Activated T-helper 2 cell treated with anti-CD3 and anti-CD28 coated beads, Interferon-gamma antibody, Interleukin-2, Interleukin-4, amounts not matched to agents 10 μg/mL and 5 μg/mL and 100 μg/mL, durations not matched to agents 14 hours and 24 hours and 36 hours (primary cell): ENCODE results near the gene NFE2. TPM values are rescaled to one million over a fixed set of nuclear protein-coding genes. Genes with fewer than 3 reads are reported as not detected.
"Not testable (repeated sequence)": the region's sequence is repeated elsewhere in the genome, so short reads cannot be mapped to it uniquely, and the experiment has no call there.

ENCODE experiments used
- DNase-seq: peaks from one replicate; pipeline ENCODE4 v3.0.0; 2021; ENCODE audit warnings: low spot score
- H3K27ac Mint-ChIP-seq: one replicate; pipeline ENCODE4 v1.8.0; 2021; ENCODE audit warnings: mixed read lengths
- H3K27me3 Mint-ChIP-seq: one replicate; pipeline ENCODE4 v1.8.0; 2021; ENCODE audit warnings: low read depth, mixed read lengths
- H3K36me3 Mint-ChIP-seq: one replicate; pipeline ENCODE4 v1.8.0; 2021; ENCODE audit warnings: low read depth, mixed read lengths
- H3K4me1 Mint-ChIP-seq: one replicate; pipeline ENCODE4 v1.8.0; 2021; ENCODE audit warnings: low read depth, mixed read lengths
- H3K4me3 Mint-ChIP-seq: one replicate; pipeline ENCODE4 v1.8.0; 2021; ENCODE audit warnings: low read depth, mild to moderate bottlenecking, moderate library complexity, mixed read lengths
- H3K9me3 Mint-ChIP-seq: one replicate; pipeline ENCODE4 v1.8.0; 2021; ENCODE audit warnings: mixed read lengths
- intact Hi-C: fragments of 100-400 bp; cut with micrococcal nuclease; formaldehyde crosslinking; loops from one replicate; pipeline ENCODE4 v1.15.1; 2023
- total RNA-seq: library from RNA; stranded (reverse); gene quantifications from 2 replicates; pipeline ENCODE4 v1.2.3, GENCODE V29; 2022

The NFE2 gene
- total RNA-seq, 1 donor from 2014 or later = not detected

DNA sequence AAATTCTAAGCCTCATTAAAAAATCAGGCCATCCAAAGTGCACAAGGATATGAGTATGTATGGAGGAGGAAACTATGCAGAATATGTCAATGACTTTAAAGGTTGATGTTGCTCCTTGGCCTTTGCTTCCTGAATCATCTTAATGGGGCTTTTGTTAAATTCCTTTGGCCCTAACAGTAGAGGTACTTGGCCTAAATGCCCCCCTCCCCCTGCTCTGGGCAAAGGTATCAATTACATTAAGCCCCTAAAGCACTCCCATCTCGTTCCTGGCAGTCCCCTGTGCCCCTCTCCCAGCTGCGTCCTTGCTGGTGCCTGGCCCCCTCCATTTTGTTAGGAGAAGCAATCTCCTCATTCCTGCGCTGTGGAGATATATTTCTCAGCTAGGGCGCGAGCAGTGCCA is 28.9 kb upstream of the NFE2 start:
- H3K27ac Mint-ChIP-seq = no peak overlapping the region
- no peak overlapping the region for H3K4me3 Mint-ChIP-seq
- no peak for DNase-seq
- peaks cover 31% of the 10 kb centered on the region for H3K36me3 Mint-ChIP-seq
- H3K27me3 Mint-ChIP-seq = no peaks in the 10 kb centered on the region
- H3K9me3 Mint-ChIP-seq = no peaks in the 10 kb centered on the region
- peaks cover 40% of the 10 kb centered on the region for H3K4me1 Mint-ChIP-seq
- intact Hi-C loops = no loop called here

DNA sequence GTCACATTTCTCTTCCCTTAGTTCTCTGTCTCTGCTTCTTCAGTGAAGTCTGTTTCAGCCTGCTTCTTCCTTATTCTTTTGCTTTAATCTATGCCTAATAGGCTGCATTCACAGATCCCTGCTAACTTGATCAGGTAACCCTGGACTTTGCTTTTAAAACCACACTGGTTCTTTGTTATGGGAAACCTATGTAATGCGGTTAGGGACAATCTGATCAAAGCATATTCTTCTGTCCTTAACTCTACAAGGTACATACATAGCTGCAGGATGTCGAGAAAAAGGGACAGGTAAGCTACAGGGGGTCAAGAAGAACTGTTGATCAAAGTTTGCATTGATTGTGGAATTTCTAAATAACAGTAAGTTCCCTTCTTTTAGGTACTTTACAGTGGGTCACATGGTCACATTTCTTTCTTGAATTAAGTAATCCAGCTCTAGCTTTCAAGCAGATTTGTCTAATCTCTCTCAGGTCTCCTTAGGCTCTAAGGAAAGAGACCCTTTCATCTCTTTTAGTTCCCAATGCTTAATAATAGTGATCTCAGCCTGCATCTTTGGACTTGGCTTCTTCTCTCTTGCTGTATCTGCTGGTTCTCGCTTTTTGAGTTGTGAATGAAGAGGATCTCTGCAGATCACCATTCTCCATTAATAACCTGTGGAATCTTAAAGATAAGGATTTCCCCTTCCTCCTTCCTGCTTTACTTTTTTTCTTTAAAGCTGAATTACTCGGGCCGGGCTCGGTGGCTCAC is 28.0 kb upstream of the NFE2 start:
- Mint-ChIP-seq H3K4me1 (peaks cover 43% of the 10 kb centered on the region), H3K27ac (peak overlapping the region; percentile 14), H3K4me3 (peak overlapping the region; percentile 35), H3K9me3 (no peaks in the 10 kb centered on the region), H3K36me3 (peaks cover 30% of the 10 kb centered on the region), H3K27me3 (no peaks in the 10 kb centered on the region)
- DNase-seq = no peak
- intact Hi-C loops = no loop called here

DNA sequence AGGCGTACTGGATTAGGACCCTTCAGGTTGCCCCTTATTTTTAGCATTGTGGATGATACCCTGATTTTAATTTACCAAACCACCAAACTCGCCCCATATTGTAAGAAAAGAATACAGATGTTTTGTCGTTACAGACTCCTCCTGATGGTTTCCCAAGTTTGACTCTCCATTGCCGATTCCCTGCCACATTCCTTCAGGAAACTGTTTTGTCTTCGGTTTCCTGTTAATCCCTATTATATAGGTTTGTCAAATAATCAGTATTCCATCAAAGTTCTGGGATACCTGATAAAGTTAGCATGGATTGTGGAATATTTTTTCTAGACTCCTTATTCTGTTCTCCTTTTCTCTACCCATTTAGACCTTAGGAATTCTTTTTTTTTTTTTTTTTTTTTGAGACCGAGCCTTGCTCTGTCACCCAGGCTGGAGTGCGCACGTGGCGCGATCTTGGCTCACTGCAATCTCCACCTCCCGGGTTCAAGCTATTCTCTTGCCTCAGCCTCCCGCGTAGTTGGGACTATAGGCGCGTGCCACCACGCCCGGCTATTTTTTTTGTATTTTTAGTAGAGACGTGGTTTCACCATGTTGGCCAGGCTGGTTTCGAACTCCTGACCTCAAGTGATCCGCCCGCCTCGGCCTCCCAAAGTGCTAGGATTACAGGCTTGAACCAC is 24.8 kb upstream of the NFE2 start:
- intact Hi-C loops = loop anchor here (1.0 to 2.0 kb wide), 3 partner anchors 31 to 39 kb away; partner anchors contain the start of gene GPR84
- not testable (repeated sequence) for H3K9me3 Mint-ChIP-seq, DNase-seq, H3K27me3 Mint-ChIP-seq
- H3K4me3 Mint-ChIP-seq = peak overlapping the region; percentile 100
- H3K4me1 Mint-ChIP-seq = peaks cover 28% of the 10 kb centered on the region
- H3K27ac Mint-ChIP-seq = peak overlapping the region; percentile 97
- H3K36me3 Mint-ChIP-seq = peaks cover 18% of the 10 kb centered on the region

DNA sequence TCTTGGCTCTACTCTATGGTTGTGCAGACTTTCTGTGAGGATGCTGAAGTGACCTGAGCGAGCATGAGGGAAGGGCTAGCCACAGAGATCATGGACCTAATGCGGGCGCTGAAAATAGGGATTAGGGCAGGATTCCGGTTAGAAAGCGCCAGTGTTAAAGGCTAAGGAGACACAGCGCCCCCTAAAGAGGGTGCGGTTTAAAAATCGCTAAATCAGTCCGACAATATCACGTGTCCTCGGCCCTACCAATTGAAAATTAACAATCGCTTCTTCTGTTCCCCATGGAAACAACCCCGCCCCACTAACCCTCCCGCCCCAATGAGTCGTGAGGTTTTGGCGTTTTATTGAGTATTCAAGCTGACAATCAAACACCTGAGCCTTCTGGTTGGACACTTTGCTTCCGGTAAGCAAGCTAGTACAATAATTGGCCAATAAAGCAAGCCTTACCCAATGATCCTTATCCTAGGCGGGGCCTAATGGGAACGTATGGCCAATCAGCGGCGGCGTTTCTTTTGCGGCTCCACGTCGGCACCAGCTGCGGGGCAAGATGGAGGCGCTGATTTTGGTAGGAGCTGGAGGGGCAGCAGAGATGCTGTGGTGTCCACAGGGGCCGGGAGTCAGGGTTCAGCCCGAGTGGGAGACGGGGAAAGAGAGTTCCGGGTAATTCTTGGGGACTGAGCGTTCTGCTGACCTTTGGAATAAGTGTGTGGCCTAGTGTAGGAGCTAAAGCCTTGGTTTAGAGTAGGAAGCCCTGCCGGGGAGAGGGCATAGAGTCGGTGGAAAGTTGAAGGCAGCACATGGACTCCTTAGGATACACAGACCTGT is 24.0 kb upstream of the NFE2 start, which contains the start of gene COPZ1:
COPZ1 (plus strand) TSS at position 515 of the 825 bp plus-strand sequence; CDS start at position 548, 33 bp downstream.
- Mint-ChIP-seq H3K27me3 (no peaks in the 10 kb centered on the region), H3K4me1 (peaks cover 21% of the 10 kb centered on the region), H3K9me3 (no peaks in the 10 kb centered on the region), H3K4me3 (peak within 1 kb of the TSS; percentile 100), H3K27ac (peak within 1 kb of the TSS; percentile 97), H3K36me3 (peaks cover 15% of the 10 kb centered on the region)
- peak; percentile 92 for DNase-seq
- intact Hi-C loops = loop anchor here (1.0 to 2.0 kb wide), 4 partner anchors 30 to 45 kb away; partner anchors contain the start of genes CBX5, GPR84 and HNRNPA1

DNA sequence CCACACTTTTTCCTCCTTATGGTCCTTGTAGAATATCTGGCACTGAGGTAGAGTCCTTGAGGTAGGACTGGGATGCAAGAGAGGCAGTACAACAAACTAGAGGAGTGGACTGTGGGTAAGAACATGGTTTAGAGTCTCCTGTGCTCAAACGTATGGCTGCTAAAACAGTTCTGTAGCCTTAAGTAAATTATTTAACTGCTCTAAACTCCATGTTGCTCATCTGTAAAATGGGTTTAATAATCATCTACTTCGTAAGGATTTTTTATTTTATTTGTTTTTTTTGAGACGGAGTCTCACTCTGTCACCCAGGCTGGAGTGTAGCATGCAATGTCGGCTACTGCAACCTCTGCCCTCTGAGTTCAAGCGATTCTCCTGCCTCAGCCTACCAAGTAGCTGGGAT is 20.5 kb upstream of the NFE2 start:
- H3K27me3 Mint-ChIP-seq = peaks cover 3% of the 10 kb centered on the region
- intact Hi-C loops = no loop called here
- H3K9me3 Mint-ChIP-seq = no peaks in the 10 kb centered on the region
- no peak overlapping the region for H3K4me3 Mint-ChIP-seq
- H3K36me3 Mint-ChIP-seq = peaks cover 5% of the 10 kb centered on the region
- H3K4me1 Mint-ChIP-seq = peaks cover 7% of the 10 kb centered on the region
- H3K27ac Mint-ChIP-seq = no peak overlapping the region
- DNase-seq = no peak

DNA sequence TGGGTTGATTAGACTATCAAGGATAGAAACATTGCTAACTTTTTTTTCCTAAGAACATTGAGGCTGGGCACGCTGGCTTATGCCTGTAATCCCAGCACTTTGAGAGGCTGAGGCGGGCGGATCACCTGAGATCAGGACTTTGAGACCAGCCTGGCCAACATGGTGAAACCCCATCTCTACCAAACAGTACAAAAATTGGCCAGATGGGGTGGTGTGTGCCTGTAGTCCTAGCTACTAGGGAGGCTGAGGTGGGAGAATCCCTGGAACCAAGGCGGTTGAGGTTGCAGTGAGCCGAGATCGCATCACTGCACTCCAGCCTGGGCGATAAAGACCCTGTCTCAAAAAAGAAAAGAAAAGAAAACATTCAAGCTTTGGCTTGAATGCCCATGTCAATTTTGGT is 11.5 kb upstream of the NFE2 start:
- intact Hi-C loops, H3K36me3 Mint-ChIP-seq, H3K27ac Mint-ChIP-seq, H3K4me3 Mint-ChIP-seq, DNase-seq, H3K27me3 Mint-ChIP-seq, H3K9me3 Mint-ChIP-seq, H3K4me1 Mint-ChIP-seq: not testable (repeated sequence)

DNA sequence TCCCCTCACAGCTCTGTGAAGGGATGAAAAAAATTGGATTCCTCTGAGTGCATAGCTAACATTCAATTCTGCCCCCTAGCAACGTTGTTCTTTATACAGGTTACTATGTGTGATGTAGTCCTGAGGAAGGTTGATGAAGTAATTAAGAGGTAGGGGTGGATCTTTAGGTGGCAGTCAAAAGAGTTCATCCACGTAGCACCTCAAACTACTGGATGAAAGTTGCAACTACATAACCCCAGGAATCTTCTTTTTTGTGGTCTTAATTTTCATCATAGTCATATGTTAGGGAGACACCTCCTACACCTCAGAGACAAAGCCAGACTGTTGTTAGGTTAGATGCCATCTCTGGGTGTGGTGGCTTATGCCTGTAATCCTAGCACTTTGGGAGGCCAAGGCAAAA is 10.2 kb upstream of the NFE2 start:
- Mint-ChIP-seq H3K9me3 (no peaks in the 10 kb centered on the region), H3K27me3 (peaks cover 4% of the 10 kb centered on the region), H3K27ac (no peak overlapping the region), H3K36me3 (no peaks in the 10 kb centered on the region), H3K4me1 (peaks cover 5% of the 10 kb centered on the region), H3K4me3 (no peak overlapping the region)
- intact Hi-C loops = no loop called here
- DNase-seq = no peak

DNA sequence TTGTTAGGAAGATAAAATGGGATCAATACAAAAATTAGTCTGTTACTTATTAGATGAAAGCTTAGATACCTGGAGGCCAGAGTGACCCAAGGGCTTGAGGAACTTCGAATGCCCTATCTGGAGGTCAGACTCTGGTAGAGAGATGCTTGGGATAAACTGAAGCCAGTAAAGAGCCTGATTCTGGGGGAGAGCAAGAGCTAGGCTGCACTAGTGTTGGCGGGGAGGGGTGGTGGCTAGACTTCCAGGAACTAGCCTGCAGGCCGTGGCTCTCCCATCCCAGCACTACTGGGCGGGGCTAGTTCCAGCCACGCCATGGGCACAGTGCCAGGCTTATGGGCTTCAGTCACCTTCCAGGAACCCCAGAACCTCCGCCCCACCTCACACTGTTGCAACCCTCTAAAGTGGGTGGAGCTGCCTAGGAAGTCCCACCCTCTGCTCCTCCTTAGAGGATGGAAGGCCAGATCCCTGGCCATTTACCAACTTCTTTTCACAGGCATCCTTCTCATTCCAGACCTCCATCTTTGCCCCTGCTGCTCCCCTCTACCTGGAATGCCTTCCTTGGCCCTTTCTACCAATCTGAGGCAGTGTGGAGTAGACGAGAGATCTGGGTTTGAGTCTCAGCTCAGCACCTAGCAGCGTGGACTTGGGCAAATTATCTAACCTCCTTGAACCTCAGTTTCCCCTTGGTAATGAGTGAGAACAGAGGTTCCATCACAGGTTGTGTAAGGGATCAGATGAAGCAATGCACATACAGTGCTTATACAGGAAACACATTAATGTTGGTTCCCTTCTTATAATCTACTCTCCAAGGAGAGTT is 6.3 kb upstream of the NFE2 start:
- Mint-ChIP-seq H3K9me3 (no peaks in the 10 kb centered on the region), H3K4me3 (no peak overlapping the region), H3K27me3 (peaks cover 26% of the 10 kb centered on the region), H3K4me1 (peaks cover 17% of the 10 kb centered on the region), H3K36me3 (no peaks in the 10 kb centered on the region), H3K27ac (no peak overlapping the region)
- DNase-seq = no peak
- intact Hi-C loops = no loop called here

DNA sequence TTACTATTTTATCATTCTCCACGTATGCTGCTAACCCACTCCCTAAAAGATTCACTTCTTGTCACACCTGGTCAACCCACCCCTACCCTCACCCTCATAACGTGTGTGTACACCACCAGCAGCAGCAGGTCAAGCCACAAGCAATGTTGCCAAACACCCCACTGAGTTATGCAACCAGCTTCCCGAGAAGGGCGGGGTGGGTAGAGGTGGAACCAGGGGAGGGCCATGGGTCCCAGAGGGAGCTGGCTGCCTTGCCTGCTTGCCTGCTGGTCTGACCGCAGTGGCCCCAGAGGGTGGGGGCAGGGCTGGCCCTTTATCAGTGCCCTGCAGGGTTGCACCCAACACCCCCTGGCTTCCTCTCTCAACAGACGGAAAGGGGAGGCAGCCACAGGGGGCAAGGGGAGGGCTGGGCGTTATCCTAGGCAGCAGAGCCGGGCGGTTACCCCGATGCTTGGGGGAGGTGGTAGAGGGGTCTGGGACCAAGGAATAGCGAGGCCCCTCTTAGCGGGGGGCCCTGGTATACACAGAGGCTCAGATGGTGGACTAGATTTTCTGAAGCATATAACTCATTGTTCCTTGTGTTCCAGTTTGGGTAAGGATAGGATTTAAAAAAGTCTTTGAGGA is 3.5 kb upstream of the NFE2 start:
- Mint-ChIP-seq H3K4me1 (peaks cover 19% of the 10 kb centered on the region), H3K27ac (no peak overlapping the region), H3K27me3 (peaks cover 50% of the 10 kb centered on the region), H3K36me3 (no peaks in the 10 kb centered on the region), H3K9me3 (no peaks in the 10 kb centered on the region), H3K4me3 (no peak overlapping the region)
- no peak for DNase-seq
- intact Hi-C loops = no loop called here

DNA sequence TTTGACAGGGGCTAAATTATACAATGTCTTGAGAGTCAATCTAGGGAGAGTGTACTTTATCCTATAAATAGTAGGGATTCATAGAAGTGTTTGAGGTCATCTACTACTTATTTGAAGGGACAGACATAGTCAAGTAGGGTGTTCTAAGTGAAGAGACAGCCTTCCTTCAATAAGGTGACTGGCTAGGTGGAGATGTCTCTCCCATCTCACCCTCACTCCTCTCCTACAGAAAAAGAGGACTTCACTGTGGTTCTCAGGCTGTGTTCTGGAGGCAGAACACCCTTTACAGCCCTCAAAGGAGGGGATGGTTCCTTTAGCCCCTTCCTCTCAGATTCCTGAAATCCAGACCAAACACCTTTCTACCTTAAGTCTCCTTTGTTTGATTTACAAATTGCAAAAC is 2.8 kb upstream of the NFE2 start:
- Mint-ChIP-seq H3K9me3 (no peaks in the 10 kb centered on the region), H3K36me3 (no peaks in the 10 kb centered on the region), H3K4me1 (peaks cover 19% of the 10 kb centered on the region), H3K4me3 (no peak overlapping the region), H3K27ac (no peak overlapping the region), H3K27me3 (peaks cover 55% of the 10 kb centered on the region)
- DNase-seq = no peak
- intact Hi-C loops = no loop called here

DNA sequence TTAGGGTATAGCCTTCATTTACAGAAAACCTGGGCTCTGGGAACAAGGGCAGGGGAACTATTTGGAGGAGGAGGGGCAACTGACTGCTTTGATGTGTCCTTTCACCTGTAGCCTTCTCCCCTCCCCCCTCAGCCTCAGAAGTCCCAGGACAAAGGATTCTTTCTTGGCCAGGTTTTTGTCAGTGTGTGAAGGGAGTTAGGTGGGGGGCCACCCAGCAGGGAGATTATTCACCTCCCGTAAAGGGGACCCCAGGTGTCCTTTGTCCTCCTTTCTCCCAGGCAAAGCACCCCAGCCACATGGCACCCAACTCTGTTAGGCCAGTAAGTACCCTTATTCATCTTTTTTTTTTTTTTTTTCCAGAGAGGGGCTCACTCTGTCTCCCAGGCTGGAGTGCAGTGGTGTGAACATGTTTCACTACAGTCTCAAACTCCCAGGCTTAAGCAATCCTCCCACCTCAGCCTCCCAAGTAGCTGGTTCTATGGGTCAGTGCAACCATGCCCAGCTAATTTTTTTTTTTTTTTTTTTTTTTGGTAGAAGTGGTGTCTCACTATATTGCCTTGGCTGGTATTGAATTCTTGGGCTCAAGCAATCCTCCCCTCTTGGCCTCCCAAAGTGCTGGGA is 723 bp upstream of the NFE2 start:
- intact Hi-C loops = no loop called here
- H3K27me3 Mint-ChIP-seq = peaks cover 65% of the 10 kb centered on the region
- H3K4me3 Mint-ChIP-seq = no peak overlapping the region
- H3K4me1 Mint-ChIP-seq = peaks cover 18% of the 10 kb centered on the region
- no peaks in the 10 kb centered on the region for H3K9me3 Mint-ChIP-seq
- DNase-seq = no peak
- no peaks in the 10 kb centered on the region for H3K36me3 Mint-ChIP-seq
- no peak overlapping the region for H3K27ac Mint-ChIP-seq
